Kidney (tissue), 14 donors: ENCODE results near the gene GGT5. TPM values are rescaled to one million over a fixed set of nuclear protein-coding genes. Genes with fewer than 3 reads are reported as not detected.

ENCODE experiments used
- DNase-seq, 5 donors: peaks; one replicate each; pipeline ENCODE4 v3.0.0-alpha.2; 2013 to 2020
- FAIRE-seq: peaks from 2 replicates; lab custom pipeline; 2012; peaks lifted over from hg19 to GRCh38; lab: Jason Lieb, UNC
- H3K27ac ChIP-seq, 2 donors: one replicate each; pipeline ENCODE4 v1.7.0; 2013; ENCODE audit warnings: low read depth in 2 of 2, low read length in 2 of 2, inconsistent platforms in 1 of 2
- H3K27me3 ChIP-seq: one replicate; pipeline ENCODE4 v1.7.1; 2013; ENCODE audit warnings: low read length, inconsistent platforms; ENCODE audit not compliant: control insufficient read depth, insufficient read depth
- H3K36me3 ChIP-seq, 3 donors: one replicate each; pipeline versions ENCODE4 v1.7.0 to v1.7.1; 2013; ENCODE audit warnings: low read length in 3 of 3, control low read depth in 1 of 3, inconsistent platforms in 1 of 3; ENCODE audit not compliant: insufficient read depth in 3 of 3, control insufficient read depth in 2 of 3
- H3K4me1 ChIP-seq, 3 donors: one replicate each; pipeline versions ENCODE4 v1.7.0 to v1.7.1; 2013; ENCODE audit warnings: low read length in 3 of 3, inconsistent platforms in 1 of 3, low read depth in 1 of 3; ENCODE audit not compliant: control insufficient read depth in 2 of 3, insufficient read depth in 2 of 3
- H3K4me3 ChIP-seq, 3 donors: one replicate each; pipeline versions ENCODE4 v1.7.0 to v1.8.1; 2013; ENCODE audit warnings: low read length in 3 of 3, control low read depth in 1 of 3, inconsistent platforms in 1 of 3
- H3K9ac ChIP-seq, 3 donors: one replicate each; pipeline versions ENCODE4 v1.7.0 to v1.7.1; 2013; ENCODE audit warnings: low read length in 3 of 3, control low read depth in 1 of 3, inconsistent platforms in 1 of 3
- H3K9me3 ChIP-seq, 3 donors: one replicate each; pipeline versions ENCODE4 v1.7.0 to v1.7.1; 2013; ENCODE audit warnings: low read length in 3 of 3, control low read depth in 1 of 3, inconsistent platforms in 1 of 3; ENCODE audit not compliant: control insufficient read depth in 2 of 3, insufficient read depth in 1 of 3
- CTCF ChIP-seq: IDR thresholded peaks from 3 replicates; pipeline ENCODE4 v1.5.1; 2012; ENCODE audit warnings: mild to moderate bottlenecking, moderate library complexity, borderline replicate concordance; ENCODE audit not compliant: insufficient read depth; ENCODE audit errors: extremely low read depth
- intact Hi-C: fragments of 100-400 bp; cut with DNase I; formaldehyde crosslinking; loops from one replicate; pipeline ENCODE4 v1.11.1; 2022
- polyA plus RNA-seq: library from polyadenylated mRNA; stranded (reverse); fragments of 350-450 nt; fragmentation: Illumina TruSeq; extraction: RNeasy Lipid Tissue Mini Kit (QIAGEN cat#74804); gene quantifications from one replicate; pipeline ENCODE4 v1.2.3, GENCODE V29; 2014; ENCODE audit warnings: low read depth, low replicate concordance; ENCODE audit not compliant: insufficient read depth
- total RNA-seq: library from RNA; stranded (reverse); fragmentation: NEBNext Ultra II Directional; extraction: Animal tissue kit (Norgen Biotek cat#: 25700); gene quantifications from one replicate; pipeline ENCODE4 v1.2.1, GENCODE V29; 2021
- donor health status: control.
- donor health status: control.
- donor health status: control.
- donor health status: control.
- donor health status: control.
- donor health status: DM: yes; HTN: yes; CAD: no.
- donor health status: Normal renal cell carcinoma (clear cell type).

The GGT5 gene
- total and polyA plus RNA-seq, 2 donors from 2014 or later: 63.2 to 103 TPM

DNA sequence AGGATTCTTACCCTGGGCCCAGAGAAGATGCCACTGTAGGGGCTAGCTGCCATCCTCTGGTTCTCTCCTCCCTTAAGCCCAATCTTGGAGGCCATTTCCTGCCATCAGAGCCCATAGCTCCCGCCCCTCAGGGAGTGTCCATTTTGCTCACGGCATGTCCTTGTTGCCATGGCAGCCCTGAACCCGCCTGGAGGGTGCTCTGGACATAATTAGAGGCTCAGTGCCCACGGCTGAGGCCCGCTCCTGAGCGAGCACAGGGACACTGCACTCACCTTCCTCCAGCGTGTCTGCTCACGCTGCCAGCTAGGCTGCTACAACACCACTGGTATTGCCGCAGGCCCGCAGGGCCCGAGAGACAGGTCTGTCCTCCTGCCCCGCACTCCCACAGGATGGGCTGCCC is 74.7 kb downstream of the GGT5 start:
- H3K4me3 ChIP-seq: no peak overlapping the region
- DNase-seq (no peak), FAIRE-seq (no peak)
- H3K27me3 ChIP-seq: no peaks in the 10 kb centered on the region
- H3K27ac ChIP-seq: no peak overlapping the region
- TF ChIP-seq CTCF: no peak
- no peak overlapping the region for H3K9ac ChIP-seq
- H3K4me1 ChIP-seq: no peaks in the 10 kb centered on the region
- peaks cover 5 to 34% (median 21%) of the 10 kb centered on the region in 3 donors for H3K36me3 ChIP-seq
- intact Hi-C loops: no loop called here
- H3K9me3 ChIP-seq: no peaks in the 10 kb centered on the region

Other genes starting within 250 kb of the GGT5 start
- gene GSTT4, start 239.6 kb downstream of the GGT5 start, total RNA-seq: not detected
- not detected for gene GSTT4, start 239.6 kb downstream of the GGT5 start, polyA plus RNA-seq
- 85.9 TPM for gene CABIN1, start 233.8 kb downstream of the GGT5 start, total RNA-seq
- gene CABIN1, start 233.8 kb downstream of the GGT5 start, polyA plus RNA-seq: 34.8 TPM
- 14.8 TPM for gene SUSD2, start 63.6 kb downstream of the GGT5 start, total RNA-seq
- 25.2 TPM for gene SUSD2, start 63.6 kb downstream of the GGT5 start, polyA plus RNA-seq
- 65.8 TPM for gene SPECC1L, start 25.7 kb upstream of the GGT5 start, total RNA-seq
- 11.1 TPM for gene SPECC1L, start 25.7 kb upstream of the GGT5 start, polyA plus RNA-seq
- 6.9 TPM for gene ADORA2A, start 182.5 kb upstream of the GGT5 start, total RNA-seq
- 6.1 TPM for gene ADORA2A, start 182.5 kb upstream of the GGT5 start, polyA plus RNA-seq